Smooth muscle cell (in vitro differentiated cells): ENCODE results near the gene ETS2. TPM values are rescaled to one million over a fixed set of nuclear protein-coding genes. Genes with fewer than 3 reads are reported as not detected.

Experiments used
- DNase-seq: peaks from one replicate; lab custom pipeline; 2025; ENCODE audit not compliant: unreplicated experiment; lab: John Stamatoyannopoulos, UW
- H2AFZ ChIP-seq: fragments of 200-600 bp; sonication (generic); 2 replicates; pipeline ENCODE4 v1.6.0; 2016; ENCODE audit warnings: antibody characterized with exemption, low read depth, mild to moderate bottlenecking
- H3F3A ChIP-seq: fragments of 200-600 bp; sonication (generic); 2 replicates; pipeline ENCODE4 v1.6.0; 2017; ENCODE audit warnings: antibody characterized with exemption, low read depth
- H3K27ac ChIP-seq: fragments of 200-600 bp; sonication (generic); 2 replicates; pipeline ENCODE4 v1.5.1; 2016; ENCODE audit warnings: low read depth, mild to moderate bottlenecking
- H3K27me3 ChIP-seq: fragments of 200-600 bp; sonication (generic); 2 replicates; pipeline ENCODE4 v1.6.1; 2016; ENCODE audit warnings: low read depth, mild to moderate bottlenecking
- H3K36me3 ChIP-seq: fragments of 200-600 bp; sonication (generic); 2 replicates; pipeline ENCODE4 v1.5.1; 2016; ENCODE audit warnings: low read depth
- H3K4me1 ChIP-seq: fragments of 200-600 bp; sonication (generic); 2 replicates; pipeline ENCODE4 v1.5.1; 2016; ENCODE audit warnings: low read depth
- H3K4me2 ChIP-seq: fragments of 200-600 bp; sonication (generic); 2 replicates; pipeline ENCODE4 v1.6.0; 2016; ENCODE audit warnings: mild to moderate bottlenecking
- H3K4me3 ChIP-seq: fragments of 200-600 bp; sonication (generic); 2 replicates; pipeline ENCODE4 v1.5.1; 2016; ENCODE audit warnings: mild to moderate bottlenecking
- H3K79me2 ChIP-seq: fragments of 200-600 bp; sonication (generic); 2 replicates; pipeline ENCODE4 v1.6.0; 2016; ENCODE audit warnings: low read depth, mild to moderate bottlenecking
- H3K9ac ChIP-seq: fragments of 200-600 bp; sonication (generic); 2 replicates; pipeline ENCODE4 v1.6.0; 2016; ENCODE audit warnings: low read depth
- H3K9me3 ChIP-seq: fragments of 200-600 bp; sonication (generic); replicated peaks from 2 replicates; pipeline ENCODE4 v1.5.1; 2016; ENCODE audit warnings: low read depth
- H4K20me1 ChIP-seq: fragments of 200-600 bp; sonication (generic); 2 replicates; pipeline ENCODE4 v1.6.0; 2016; ENCODE audit warnings: low read depth
- WGBS: methylation state at CpG from one replicate; pipeline ENCODE4 v1.1.7; 2016; ENCODE audit warnings: low lambda C conversion rate; 5-methylcytosine and 5-hydroxymethylcytosine counted together
- polyA plus RNA-seq: library from polyadenylated mRNA; unstranded; fragments of >200 nt; fragmentation: Nextera tagmentation; extraction: Ambion mirVana; gene quantifications from 2 replicates; pipeline ENCODE4 v1.2.1, GENCODE V29; 2016
- total RNA-seq: library from RNA; depleted of rRNA; stranded (reverse); fragments of >200 nt; gene quantifications from 2 replicates; pipeline ENCODE4 v1.2.3, GENCODE V29; 2014
- TF ChIP-seq, protein P1 (sequence below): fragments of 200-600 bp; sonication (generic); IDR thresholded peaks from 2 replicates; pipeline ENCODE4 v1.5.1; 2017; ENCODE audit warnings: borderline replicate concordance, mild to moderate bottlenecking, antibody characterized with exemption; ENCODE audit not compliant: insufficient read depth, poor library complexity, severe bottlenecking

ETS2 gene
- total and polyA plus RNA-seq, 2 experiments from 2014 or later, result 65.9 to 77.7 TPM

DNA sequence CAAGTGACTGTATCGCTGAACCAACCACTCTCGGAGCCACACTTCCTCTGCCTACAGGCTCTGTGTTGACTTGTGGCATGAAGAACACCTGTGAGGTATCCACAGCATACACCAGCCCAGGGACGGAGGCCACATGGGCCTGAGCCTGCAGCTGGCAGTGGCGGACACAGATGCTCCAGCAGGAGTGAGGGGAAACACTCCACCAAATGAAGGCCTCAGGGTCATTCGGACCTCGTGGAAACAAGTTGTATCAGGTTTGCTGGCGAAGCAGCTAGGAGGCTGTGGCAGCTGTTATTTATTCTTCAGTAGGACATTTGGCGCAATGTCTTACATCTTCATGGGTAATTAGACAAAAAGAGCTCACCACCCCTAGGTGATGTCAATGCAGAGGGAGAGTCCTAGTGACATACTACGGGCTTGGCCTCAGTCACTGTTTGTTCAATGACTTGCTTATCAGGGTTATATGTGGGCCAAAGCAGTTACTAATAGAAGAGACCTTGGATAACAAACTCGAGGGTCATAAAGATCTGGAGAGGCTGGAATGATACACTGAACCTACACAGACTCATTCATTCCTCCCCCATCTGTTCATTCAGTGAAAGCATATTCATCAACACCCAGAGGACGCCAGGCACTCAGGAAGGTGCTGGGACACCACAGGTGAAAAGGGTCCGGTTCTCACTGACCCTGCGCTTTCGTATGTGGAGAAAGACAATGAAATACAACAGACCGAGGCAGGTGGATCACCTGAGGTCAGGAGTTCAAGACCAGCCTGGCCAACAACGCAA, 11.6 kb upstream of the ETS2 start:
- TF ChIP-seq, protein P1, sequence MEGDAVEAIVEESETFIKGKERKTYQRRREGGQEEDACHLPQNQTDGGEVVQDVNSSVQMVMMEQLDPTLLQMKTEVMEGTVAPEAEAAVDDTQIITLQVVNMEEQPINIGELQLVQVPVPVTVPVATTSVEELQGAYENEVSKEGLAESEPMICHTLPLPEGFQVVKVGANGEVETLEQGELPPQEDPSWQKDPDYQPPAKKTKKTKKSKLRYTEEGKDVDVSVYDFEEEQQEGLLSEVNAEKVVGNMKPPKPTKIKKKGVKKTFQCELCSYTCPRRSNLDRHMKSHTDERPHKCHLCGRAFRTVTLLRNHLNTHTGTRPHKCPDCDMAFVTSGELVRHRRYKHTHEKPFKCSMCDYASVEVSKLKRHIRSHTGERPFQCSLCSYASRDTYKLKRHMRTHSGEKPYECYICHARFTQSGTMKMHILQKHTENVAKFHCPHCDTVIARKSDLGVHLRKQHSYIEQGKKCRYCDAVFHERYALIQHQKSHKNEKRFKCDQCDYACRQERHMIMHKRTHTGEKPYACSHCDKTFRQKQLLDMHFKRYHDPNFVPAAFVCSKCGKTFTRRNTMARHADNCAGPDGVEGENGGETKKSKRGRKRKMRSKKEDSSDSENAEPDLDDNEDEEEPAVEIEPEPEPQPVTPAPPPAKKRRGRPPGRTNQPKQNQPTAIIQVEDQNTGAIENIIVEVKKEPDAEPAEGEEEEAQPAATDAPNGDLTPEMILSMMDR, result no peak
- no peak for DNase-seq
- no peak overlapping the region for H3K4me3 ChIP-seq
- no peak overlapping the region for H3K4me2 ChIP-seq
- no peak overlapping the region for H2AFZ ChIP-seq
- no peaks in the 10 kb centered on the region for H3K36me3 ChIP-seq
- H3K9me3 ChIP-seq, result no peaks in the 10 kb centered on the region
- H3K9ac ChIP-seq, result no peak overlapping the region
- H3K27me3 ChIP-seq, result no peaks in the 10 kb centered on the region
- H3K4me1 ChIP-seq, result peaks cover 19% of the 10 kb centered on the region
- no peaks in the 10 kb centered on the region for H3K79me2 ChIP-seq
- 90% methylated on average over 16 of the region's 16 CpGs for WGBS
- no peaks in the 10 kb centered on the region for H4K20me1 ChIP-seq
- no peak overlapping the region for H3K27ac ChIP-seq
- H3F3A ChIP-seq, result peaks cover 18% of the 10 kb centered on the region

DNA sequence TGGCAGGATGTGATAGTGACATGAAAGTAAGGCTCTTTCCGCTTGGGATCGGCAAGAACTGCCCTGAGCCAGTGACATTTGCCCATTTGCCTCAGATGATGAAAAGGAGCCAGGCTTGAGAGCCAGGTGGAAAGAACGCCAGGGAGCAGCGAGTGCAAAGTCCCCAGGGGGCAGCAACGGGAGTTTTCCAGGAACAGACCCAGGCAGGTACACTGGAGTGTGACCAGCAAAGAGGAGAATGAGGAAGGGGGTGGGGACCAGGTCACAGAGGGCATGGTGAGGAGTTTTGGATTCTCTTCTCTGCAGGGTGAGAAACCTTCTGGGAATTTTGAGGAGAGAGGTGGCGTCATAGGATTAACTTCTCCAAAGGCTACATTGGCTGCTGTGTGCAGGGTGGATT, 10.8 kb upstream of the ETS2 start:
- Histone ChIP-seq H3K9me3 (no peaks in the 10 kb centered on the region), H4K20me1 (no peaks in the 10 kb centered on the region), H3K4me3 (no peak overlapping the region), H2AFZ (no peak overlapping the region), H3K36me3 (no peaks in the 10 kb centered on the region), H3K27me3 (no peaks in the 10 kb centered on the region), H3F3A (peaks cover 18% of the 10 kb centered on the region), H3K27ac (no peak overlapping the region), H3K4me2 (no peak overlapping the region), H3K9ac (no peak overlapping the region), H3K4me1 (peaks cover 19% of the 10 kb centered on the region), H3K79me2 (no peaks in the 10 kb centered on the region)
- TF ChIP-seq, protein P1, result no peak
- 93% methylated on average over 6 of the region's 6 CpGs for WGBS
- no peak for DNase-seq

DNA sequence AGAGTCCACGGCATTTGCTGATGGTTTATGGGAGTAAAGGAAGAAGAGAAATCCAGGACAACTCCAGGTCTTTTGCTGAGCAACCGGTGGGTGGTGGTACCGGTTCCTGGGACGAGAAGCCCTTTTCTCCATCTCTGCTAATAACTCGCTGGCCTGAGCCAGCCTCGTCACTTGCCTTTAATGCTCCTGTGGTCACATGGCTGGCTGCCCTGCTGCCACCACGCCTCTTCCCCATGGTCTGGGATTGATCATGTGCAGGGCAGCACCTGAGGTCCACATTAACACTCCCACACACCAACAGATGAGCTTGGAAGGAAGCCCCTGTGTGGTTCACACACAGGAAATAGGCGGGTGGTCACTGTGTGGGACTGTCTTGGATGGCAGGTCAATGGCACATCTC, 10.3 kb upstream of the ETS2 start:
- Histone ChIP-seq H3K4me2 (no peak overlapping the region), H3K4me3 (no peak overlapping the region), H3K36me3 (no peaks in the 10 kb centered on the region), H3K27me3 (no peaks in the 10 kb centered on the region), H3K4me1 (peaks cover 19% of the 10 kb centered on the region), H3K27ac (no peak overlapping the region), H3K9me3 (no peaks in the 10 kb centered on the region), H3K79me2 (no peaks in the 10 kb centered on the region), H3F3A (peaks cover 18% of the 10 kb centered on the region), H3K9ac (no peak overlapping the region), H2AFZ (no peak overlapping the region), H4K20me1 (no peaks in the 10 kb centered on the region)
- TF ChIP-seq, protein P1, result no peak
- 91% methylated on average over 8 of the region's 8 CpGs for WGBS
- DNase-seq, result no peak

DNA sequence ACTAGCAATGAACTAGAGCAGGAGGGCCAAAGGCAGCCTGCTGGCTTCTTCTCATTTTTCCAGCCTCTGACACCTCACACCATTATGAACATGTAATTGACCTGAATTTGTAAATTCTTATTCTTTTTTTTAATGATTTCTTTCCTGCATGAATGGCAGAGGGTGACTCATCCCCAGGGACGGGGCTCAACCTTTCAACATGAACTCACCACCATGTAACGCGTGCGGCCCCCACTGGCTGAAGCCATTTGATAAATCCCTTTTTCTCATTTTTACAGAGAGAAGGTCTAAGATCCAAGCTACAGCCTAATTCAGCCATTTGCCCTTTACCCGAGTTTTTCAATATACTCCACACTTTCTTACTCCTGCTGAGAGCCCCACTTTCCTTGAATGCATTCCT, 9.3 kb upstream of the ETS2 start:
- Histone ChIP-seq H4K20me1 (no peaks in the 10 kb centered on the region), H3K4me1 (peaks cover 19% of the 10 kb centered on the region), H2AFZ (no peak overlapping the region), H3K36me3 (no peaks in the 10 kb centered on the region), H3K4me3 (no peak overlapping the region), H3K27me3 (no peaks in the 10 kb centered on the region), H3K79me2 (no peaks in the 10 kb centered on the region), H3K9me3 (no peaks in the 10 kb centered on the region), H3K4me2 (peak overlapping the region; percentile 72), H3K27ac (peak overlapping the region; percentile 90), H3F3A (peaks cover 19% of the 10 kb centered on the region), H3K9ac (no peak overlapping the region)
- peak; percentile 24 for DNase-seq
- TF ChIP-seq, protein P1, result peak; percentile 30
- WGBS, result 51% methylated on average over 5 of the region's 5 CpGs
